ENCODE results near the gene EFHD2.
"Not testable (repeated sequence)": the region's sequence is repeated elsewhere in the genome, so short reads cannot be mapped to it uniquely, and the experiment has no call there.

GRCh38 chr1:15466955-15467625, 57.4 kb downstream of the EFHD2 start:
- not testable (repeated sequence) for TF ChIP-seq CTCF, POLR2A (IDR thresholded peaks at IDR 0.05)

Data from body of pancreas (tissue), 4 donors.